GM19238 (cell line): ENCODE data around the gene KATNB1.
"Not testable (repeated sequence)": the region's sequence is repeated elsewhere in the genome, so short reads cannot be mapped to it uniquely, and the experiment has no call there.

Experiments
- DNase-seq: peaks from one replicate; pipeline ENCODE4 v3.0.0; 2011; ENCODE audit warnings: low spot score; ENCODE audit not compliant: insufficient read length

KATNB1 gene

DNA sequence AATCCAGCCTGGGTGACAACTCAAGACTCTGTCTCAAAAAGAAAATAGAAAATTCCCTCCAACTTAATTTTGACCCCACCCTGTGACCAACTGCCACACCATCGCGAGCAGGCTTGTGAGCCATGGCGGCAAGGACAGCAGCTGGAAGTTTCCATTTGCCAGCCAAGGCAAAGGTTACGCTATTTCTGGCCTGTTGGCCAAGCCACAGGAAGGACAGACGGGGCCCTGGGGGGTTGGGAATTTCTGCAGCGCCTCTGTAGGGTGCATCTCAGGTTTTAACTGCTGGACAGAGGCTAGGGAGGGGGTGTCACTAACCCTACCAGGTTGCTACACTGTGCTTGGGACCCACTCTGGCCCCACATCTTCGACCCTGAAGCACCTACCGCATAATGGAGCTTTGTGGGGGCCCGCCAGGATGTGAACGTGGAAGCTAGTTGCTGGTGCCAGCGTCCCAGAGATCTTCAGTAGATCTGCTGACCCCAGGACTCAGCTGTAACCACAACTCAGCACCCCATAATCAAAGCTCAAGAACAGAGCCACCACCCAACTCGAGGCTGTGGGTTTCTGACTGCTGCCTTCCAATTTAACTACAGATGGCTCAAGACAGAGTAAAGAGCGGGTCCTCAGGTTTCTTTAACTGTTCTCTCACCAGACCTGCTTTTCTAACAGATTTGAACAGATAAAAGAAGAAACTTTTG lies 55.8 kb downstream of the KATNB1 start:
- no peak for DNase-seq

DNA sequence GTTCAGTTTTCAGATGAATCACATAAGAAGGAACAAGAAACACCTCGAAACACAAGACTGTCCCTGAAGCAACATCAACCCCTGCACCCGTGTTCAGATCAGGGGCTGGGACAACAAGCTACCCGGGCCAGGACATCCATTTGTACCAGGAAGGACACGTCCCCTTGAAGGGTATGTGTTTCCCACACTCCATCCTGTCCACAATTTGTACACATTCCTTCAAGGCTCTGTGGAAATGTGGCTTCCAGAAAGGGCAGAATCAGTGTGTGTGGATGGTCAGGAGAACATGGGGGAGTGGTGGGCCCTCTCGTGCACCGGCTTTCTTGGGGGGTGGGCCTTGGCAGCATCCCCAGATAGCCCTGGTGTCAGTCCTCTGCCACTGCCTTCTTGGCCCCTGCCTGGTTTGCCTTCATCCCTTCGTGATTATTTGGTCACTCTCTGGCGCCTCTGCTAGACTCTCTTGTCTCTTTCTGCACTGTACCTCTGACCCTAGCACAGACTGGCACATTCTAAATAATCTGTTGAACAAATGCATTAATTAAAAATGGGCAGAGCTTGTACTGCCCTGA lies 56.4 kb downstream of the KATNB1 start:
- no peak for DNase-seq

DNA sequence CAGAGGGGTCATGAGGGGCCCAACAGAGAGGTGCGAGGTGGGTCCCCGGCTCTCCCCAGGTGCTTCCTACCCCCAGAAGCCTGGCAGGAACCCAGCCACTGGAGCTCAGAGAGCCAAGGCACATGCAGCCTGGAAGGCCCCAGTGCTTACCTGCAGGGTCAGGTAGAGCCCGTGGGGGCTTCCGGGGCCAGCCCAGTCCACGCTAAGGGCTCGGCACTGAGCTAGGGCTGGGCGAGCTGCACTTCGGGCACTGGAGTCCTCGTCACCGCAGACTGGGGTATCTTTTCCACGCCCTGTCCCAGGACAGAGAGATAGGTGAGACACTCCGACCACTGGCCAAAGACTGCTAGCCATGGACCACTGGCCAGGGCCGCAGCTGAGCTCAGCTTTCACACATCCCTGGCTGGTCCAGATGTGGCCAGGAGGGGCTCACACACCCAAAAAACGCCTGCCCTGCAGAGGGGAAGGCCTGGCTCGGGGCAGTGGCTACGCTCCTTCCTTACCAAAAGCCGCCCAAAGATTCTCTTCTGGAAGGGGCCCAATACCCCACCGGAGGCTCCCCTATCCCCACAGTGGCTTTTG lies 59.4 kb downstream of the KATNB1 start:
- DNase-seq = no peak

DNA sequence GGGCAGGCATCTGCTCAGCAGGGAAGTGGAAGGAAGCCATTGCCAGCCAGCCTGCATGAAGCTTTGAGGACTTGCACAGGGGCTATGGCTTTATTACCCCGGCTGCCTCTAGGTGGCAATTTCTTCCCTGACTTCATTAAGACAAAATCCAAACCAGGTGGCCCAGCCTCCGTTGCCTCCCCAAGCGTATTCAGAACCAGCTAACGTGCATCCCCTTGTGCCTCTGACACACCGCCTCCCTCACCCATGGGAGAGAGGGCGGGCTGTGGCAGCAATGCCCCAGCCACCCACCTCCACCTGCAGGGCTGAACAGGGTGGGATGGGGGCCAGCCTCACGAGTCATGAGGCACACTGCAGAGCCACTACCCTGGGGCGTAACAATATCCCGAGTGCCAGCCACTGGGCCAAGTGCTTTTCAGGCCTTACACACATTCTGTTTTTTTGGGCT lies 59.9 kb downstream of the KATNB1 start:
- DNase-seq = peak; percentile 64

DNA sequence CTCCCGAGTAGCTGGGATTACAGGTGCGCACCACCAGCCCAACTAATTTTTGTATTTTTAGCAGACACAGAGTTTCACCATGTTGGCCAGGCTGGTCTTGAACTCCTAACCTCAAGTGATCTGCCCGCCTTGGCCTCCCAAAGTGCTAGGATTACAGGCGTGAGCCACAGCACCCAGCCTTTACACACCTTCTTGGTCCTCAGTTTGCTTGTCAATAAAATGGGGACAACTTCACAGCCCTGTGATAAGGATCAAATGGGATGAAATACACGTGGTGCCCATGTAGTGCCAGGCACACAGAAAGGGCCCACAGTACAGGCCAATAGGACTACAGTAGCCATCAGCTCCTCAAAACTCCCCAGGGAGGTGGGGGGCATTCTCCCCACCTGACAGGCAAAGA lies 60.4 kb downstream of the KATNB1 start:
- DNase-seq = not testable (repeated sequence)

DNA sequence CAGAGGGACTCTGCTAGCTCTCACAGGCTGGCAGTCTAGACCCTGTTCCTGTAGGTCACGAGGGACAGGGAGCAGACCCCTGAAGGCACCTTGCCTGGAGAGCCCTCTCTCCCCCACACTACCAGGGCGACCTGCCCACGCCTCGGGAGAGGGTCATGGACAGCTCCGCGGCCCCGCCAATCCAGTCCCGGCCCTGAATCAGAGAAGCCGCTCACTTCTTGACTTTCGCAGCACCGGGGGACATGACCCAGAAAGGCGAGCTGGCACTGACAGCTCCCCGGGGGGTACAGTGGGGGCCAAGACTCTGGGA lies 61.6 kb downstream of the KATNB1 start:
- DNase-seq = no peak

DNA sequence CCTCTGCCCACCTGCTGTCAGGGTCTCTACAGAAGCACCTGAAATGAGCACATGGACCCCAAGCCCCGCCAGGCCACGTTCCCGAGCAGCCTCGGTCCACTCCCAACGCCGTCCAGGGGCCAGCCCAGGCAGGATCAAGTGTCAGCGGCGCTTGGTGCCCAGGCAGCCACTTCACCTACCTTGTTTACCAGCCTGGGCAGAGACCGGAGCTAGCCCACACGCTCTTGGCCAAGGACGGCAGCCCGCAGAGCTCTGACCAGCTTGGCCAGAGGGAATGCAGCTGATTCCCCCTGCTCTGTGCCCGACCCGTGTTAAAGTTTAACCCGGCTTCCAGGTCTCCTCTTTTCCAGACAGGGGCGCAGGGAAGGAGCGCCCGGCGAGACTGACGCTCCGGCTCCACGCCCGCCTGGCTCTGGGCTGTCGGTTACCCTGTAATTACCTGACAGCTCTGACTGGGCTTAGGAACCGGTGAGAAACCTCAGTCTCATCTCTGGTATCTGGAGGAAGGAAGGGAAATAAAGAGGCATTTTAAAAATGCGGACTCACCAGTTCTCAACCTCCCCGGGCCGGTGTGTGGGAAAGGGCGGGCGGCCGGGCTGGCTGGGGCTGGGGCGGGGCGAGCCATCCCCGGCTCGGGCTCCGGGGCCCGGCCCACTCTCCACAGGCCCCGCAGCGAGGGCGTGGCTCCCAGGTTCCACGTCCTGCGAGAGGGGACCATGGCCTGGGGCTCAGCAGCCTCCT lies 62.1 kb downstream of the KATNB1 start:
- no peak for DNase-seq

DNA sequence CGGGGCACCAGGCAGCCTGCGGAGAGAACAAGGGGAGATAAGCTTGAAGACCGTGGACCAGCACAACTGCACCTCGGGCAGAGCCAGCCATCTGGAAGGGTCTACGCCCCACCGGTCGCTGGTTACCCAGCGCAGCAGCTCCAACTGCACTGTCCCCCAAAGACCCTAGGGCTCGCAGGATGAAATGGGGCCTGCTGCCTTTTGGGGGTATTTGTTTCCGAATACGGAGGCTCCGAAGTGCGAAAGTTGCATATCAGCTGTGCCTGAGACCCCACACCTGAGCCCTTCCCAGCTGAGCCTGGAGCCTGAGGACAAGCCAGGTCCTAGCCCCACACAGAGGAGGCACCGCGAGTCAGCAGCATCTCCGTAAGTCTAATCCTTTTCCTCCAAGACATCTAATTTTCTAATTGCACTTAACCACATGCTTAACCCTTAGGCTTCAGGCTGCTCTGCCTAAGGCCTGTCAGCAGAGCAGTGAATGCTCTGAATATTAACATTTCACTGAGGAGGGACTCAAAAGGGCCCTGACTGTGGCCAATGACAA lies 62.8 kb downstream of the KATNB1 start:
- no peak for DNase-seq

DNA sequence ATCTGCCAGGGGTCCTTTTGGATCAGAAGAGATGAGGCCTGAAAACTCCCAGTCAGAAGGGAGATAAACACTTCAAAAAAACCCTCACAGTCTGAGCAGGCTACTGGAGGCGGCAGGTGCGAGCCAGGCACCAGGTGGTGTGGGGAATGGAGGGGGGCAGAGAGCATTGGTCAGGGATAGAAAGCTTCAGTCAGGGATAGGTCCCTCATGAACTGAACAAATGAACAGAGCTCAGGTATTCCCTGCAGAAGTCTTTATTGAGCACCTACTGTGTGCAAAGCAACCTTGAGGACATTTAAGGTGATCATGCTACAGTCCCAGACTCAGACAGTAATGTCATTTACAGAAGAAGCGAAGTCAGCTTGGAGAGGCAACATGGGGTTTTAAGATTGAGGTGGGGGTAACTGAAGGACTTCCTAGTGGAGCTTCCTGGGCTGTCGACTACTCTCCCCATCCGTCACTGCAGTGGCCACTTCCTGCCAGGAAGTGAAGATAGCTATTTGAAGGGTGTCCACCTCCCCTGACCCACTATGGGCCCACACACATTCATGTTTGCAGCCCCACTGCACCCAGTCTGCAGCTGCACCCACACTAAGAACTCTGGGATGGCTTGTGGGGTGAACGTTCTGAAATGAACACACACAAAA lies 63.5 kb downstream of the KATNB1 start:
- no peak for DNase-seq

DNA sequence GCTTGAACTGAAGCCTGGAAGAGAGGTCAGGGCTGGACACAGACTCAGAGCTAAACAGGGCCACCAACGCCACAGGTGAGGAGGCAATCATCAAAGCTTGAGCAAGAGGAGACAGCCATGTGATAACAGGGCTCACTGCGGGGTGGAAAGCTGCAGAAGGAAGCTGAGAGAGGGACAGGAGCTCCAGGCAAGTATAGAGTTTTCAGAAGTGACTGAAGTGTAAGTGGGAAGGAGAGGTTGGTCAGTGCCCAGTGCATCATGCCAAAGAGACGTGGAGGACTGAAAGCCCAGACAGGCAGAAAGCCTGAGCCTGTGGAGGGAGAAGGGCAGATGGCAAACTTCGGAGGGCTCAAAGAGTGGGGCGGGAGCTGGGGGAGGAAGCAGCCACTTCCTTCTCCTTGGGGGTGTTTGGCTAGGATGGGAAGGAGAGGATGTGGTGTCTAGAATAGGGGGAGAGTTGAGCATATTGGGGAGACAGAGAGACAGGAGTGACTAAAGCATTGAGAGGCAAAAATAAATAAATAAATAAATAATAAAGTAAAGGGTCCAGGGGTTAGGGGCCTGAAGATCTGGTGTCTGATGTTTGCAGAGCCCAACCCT lies 64.1 kb downstream of the KATNB1 start:
- DNase-seq = no peak

DNA sequence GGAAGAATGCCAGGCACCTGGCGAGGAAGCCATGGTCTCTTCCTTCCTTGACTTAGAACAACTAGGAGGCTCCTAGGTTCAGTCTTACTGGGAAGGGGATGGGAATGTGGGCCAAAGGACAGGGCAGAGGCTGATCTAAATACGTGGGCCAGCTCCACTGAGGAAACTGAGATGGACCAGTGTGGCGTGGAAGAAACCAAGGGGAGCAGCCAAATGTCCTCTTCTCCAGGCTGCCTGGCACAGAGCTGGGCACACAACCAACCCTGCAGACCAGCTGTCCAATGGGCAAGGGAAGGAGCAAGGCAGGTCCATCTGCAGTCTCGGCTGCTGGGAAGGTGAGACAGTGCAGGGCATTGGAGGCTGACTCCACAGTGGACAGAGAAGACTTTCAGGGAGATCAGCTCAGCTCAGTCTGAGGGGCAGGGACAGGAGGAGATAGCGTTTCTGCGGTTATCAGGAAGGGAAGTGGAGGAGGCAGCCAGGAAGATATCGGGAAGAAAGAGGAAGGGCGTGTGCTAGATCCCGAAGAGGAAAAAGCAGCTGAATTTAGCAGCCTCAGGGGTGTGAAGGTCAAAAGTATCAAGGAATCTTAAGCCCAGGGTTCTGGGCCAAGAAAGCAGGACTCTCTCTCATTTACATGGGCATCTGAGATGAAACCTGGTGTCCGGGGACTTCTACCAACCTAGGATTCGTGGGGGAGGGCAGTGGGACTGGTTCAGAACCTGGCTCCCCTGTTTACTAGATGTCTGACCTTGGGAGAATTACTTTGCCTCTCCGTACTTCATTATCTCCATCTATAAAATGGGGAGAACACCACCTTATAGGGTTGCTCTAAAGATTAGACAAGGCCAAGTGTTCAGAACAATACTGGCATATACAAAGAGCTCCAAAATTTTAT lies 64.9 kb downstream of the KATNB1 start:
- DNase-seq = no peak

DNA sequence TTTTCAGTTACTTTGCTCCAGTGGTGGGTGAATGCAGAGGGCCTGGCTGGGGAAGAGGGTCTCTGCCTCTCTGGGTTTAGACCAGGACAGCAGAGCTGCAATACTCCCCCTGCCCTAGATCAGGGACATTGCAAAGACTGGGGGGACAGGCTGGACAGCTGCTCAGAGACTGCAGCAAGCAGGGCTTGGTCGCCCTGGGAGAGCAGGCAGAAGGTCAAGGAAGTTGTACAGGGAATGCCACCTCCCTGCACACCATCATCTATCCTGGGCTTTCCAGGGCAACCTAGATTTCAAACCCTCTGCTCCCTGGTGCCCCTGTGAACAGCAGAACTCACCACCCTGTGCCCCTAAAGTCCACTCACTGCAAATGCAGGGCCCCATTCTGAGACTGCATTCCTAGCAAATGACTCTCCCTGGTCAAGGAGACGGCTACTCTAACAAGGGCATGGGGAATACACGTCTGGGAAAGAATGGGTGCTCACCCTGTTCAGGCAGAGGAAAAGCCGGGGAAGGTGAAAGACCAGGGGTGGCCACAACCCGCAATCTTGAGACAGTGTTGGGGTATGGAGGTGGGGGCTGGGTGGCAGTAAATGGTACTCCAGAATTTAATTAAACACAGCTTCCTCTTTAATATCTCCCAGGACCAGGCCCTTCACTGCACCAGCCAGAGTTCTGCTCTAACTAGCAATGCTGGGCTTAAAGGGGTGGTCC lies 65.7 kb downstream of the KATNB1 start:
- DNase-seq = no peak

DNA sequence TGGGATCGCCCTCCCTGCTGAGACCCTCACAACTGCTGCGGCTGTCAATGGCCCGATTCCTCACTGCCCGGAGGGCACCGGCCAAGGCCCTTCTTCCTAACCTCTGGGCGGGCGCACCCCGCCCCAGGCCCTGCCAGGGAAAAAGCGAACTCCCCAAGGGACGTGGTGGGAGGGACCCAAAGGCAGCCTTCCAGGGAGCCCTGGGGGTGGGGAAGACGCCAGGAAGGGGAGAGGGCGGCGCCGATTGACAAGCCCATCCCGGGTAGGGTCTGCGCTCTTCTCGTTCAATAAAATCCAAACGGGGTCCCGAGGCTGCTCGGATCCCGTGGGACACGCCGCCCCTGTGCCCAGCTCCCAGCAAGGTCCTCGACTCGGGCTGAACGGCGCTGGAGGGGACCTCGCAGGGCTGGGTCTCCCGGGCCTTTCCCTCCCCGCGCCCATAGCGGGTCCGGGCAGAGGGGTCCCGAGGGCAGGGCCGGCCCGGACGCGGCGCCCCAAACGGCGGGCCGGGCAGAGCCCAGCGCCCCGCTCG lies 66.3 kb downstream of the KATNB1 start:
- DNase-seq = no peak

DNA sequence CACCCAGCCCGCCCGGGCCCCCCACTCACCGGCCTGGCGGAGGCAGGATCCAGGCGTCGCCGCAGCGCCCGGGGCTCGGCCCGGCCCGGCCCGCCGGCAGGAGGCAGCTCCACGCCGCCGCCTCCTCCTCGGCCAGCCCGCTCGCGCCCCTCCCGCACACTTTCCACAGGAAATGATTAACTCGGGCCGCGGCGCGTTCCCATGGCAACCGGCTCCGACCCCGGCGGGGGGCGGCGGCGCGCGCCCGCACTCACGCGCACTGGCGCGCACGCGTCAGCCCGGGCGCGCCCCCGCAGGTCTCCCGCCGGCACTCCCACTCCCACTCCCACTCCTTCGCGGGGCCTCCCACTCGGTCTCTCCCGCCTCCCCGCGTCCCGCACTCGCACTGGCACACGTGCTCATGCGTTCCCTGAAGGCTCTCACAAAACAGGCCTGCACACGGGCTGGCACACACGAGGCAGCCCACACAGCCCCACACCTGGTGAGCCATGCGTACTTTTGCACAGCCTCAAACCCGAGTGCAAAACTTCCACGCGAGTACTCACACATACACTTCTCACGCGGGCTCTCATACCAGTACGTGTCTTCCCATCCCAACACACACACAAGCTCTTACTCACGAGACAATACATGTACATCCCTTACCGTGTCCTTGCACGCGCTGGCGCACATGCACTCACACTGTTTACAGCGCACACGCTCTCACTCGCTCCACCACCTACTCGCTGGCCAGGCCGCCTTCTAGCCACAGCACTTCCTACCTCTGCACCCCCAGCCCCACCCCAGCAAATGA lies 67.0 kb downstream of the KATNB1 start, which contains the start of gene KIFC3:
Gene KIFC3 (minus strand): TSS at position 151 of the 793 bp plus-strand sequence. CDS start 4,248 bp downstream, outside the sequence.
- DNase-seq = peak; percentile 55

DNA sequence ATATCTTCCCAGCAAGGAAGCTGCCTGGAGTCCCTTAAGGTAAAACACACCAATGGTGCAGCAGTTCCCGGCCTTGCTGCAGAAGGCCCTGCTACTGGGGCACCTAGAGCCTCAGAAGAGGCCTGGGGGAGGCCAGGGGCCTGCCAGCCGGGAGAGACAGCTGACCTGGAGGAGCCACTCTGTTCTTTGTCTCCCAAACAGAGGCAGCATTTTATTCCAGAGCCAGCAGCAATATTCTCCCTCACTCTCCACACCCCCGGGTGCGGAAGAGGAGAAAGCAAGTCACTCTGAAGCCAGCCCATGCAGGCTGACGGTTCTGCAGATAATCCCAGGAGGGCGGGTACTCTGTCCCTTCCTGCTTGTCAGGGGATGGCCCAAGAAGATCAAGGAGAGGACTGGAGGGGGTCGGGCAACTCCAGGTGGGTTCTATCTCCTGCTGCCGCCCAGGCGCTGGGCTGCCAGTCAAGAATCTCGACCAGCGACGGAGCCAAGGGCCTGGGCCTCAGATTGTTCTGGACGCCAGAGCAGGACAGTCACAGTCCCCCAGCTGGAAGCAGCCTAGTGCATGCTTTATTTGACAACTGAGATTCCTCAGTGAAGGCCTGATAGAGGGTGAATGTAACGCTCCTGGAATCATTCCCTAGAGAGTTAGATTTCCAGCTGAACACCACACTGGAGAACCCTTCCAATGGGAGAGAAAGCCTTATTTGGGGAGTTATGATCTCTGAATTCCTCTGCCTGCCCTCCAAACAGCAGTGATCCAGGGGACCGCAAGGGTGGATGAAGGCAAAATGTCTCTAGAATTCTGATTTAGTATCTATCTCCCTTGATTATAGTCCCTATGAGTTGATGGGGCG lies 67.8 kb downstream of the KATNB1 start:
- DNase-seq = no peak

DNA sequence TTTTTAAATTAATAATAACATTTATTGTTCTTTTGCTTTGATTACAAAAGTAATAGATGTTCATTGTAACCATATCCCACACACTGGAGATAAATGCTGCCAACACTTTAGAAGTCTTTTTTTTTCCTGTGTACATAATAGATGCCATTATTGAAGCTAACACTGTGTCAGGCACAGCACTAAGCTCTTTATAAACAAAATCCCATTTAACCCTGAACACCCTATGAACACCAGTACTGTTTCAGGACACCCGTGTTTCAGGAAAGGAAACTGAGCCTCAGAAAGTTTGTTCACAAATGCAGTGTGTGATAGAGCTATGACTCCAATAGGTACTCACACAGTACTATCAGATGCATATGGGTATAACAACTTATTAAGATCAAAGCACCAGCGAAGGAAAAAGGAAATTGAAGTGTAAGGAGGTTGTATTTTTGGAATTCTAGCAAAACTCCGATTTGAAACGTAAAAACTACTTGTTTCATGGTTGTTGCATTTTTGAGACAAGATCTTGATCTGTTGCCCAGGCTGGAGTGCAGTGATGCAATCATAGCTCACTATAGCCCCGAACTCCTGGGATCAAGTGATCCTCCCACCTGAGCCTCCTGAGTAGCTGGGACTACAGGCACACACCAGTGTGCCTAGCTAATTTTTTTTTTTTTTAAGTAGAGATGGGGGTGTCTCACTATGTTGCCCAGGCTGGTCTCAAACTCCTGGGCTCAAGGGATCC lies 68.7 kb downstream of the KATNB1 start:
- no peak for DNase-seq

DNA sequence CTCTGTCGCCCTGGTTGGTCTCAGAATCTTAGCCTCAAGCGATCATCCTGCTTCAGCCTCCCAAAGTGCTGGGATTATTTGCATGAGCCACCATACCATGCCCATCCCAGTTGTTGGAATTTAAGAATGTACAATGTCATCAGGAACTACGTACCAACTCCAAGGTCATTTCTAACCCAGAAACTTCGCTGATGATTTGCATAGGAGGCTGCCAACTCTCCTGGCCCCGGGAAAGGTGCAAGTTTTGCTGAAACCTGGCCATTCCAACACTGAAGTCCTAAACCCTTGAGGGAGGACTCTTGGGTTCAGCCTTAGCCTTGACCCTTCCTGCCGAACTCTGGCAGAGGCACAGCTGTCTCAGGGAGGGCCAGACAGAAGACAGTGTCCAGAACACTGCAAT lies 69.6 kb downstream of the KATNB1 start:
- no peak for DNase-seq
